Measurements from ENCODE around the gene CPEB3.

Gene CPEB3

GRCh38 chr10:92075829-92076228, 215.0 kb downstream of the CPEB3 start:
- TF ChIP-seq ZFX (IDR thresholded peaks at IDR 0.05) (no peak), CTCF (conservative IDR thresholded peaks at IDR 0.05) (no peak)
- H3K27ac ChIP-seq, result no peak overlapping the region

- no peak for TF ChIP-seq ZFX (IDR thresholded peaks at IDR 0.05)
- peak; percentile 55 for TF ChIP-seq CTCF (conservative IDR thresholded peaks at IDR 0.05)
- no peak overlapping the region for H3K27ac ChIP-seq
Observed at GRCh38 chr10:92074126-92074887, 216.6 kb downstream of the CPEB3 start.

GRCh38 chr10:92068900-92069299, 222.0 kb downstream of the CPEB3 start:
- no peak overlapping the region for H3K27ac ChIP-seq
- TF ChIP-seq CTCF (conservative IDR thresholded peaks at IDR 0.05) (no peak), ZFX (IDR thresholded peaks at IDR 0.05) (no peak)

- no peak for TF ChIP-seq ZFX (IDR thresholded peaks at IDR 0.05)
- TF ChIP-seq CTCF (conservative IDR thresholded peaks at IDR 0.05), result no peak
- no peak overlapping the region for H3K27ac ChIP-seq
Observed at GRCh38 chr10:92066386-92066785, 224.5 kb downstream of the CPEB3 start.

- TF ChIP-seq CTCF (conservative IDR thresholded peaks at IDR 0.05) (no peak), ZFX (IDR thresholded peaks at IDR 0.05) (no peak)
- no peak overlapping the region for H3K27ac ChIP-seq
Observed at GRCh38 chr10:92064506-92064905, 226.4 kb downstream of the CPEB3 start.

- no peak overlapping the region for H3K27ac ChIP-seq
- TF ChIP-seq ZFX (IDR thresholded peaks at IDR 0.05) (no peak), CTCF (conservative IDR thresholded peaks at IDR 0.05) (no peak)
Observed at GRCh38 chr10:92062273-92062672, 228.6 kb downstream of the CPEB3 start.

GRCh38 chr10:92054807-92055206, 236.1 kb downstream of the CPEB3 start:
- TF ChIP-seq ZFX (IDR thresholded peaks at IDR 0.05) (no peak), CTCF (conservative IDR thresholded peaks at IDR 0.05) (no peak)
- H3K27ac ChIP-seq, result no peak overlapping the region
